ENCODE measurements around the gene CLN5.

Gene CLN5

DNA sequence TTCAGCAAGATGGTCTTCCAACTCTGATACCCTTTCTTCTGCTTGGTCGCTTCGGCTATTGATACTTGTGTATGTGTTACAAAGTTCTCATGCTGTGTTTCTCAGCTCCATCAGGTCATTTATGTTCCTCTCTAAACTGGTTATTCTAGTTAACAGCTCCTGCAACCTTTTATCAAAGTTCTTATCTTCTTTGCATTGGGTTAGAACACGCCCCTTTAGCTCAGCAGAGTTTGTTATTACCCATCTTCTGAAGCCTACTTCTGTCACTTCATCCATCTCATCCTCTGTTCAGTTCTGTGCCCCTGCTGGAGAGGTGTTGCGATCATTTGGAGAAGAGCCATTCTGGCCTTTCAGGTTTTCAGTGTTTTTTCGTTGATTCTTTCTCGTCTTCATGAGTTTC, 24.9 kb upstream of the CLN5 start:
- no peaks in the 10 kb centered on the region for H3F3A ChIP-seq (ENCODE audit: insufficient read depth)
- no peaks in the 10 kb centered on the region for H3K9me3 ChIP-seq (ENCODE audit: insufficient read depth, low read length)
- no peak overlapping the region for H3K4me2 ChIP-seq (ENCODE audit: low read depth, low read length, poor library complexity, severe bottlenecking)
- H3K4me3 ChIP-seq (ENCODE audit: insufficient read depth, low read length, poor library complexity, severe bottlenecking), result no peak overlapping the region
- H3K27ac ChIP-seq (ENCODE audit: low read depth, low read length), result no peak overlapping the region
- no peaks in the 10 kb centered on the region for H3K36me3 ChIP-seq (ENCODE audit: low read length)
- no peaks in the 10 kb centered on the region for H3K79me2 ChIP-seq (ENCODE audit: insufficient read depth, low read length)
- H3K9me2 ChIP-seq (replicated peaks; ENCODE audit: insufficient read depth, low read length), result no peaks in the 10 kb centered on the region
- no peaks in the 10 kb centered on the region for H3K27me3 ChIP-seq (ENCODE audit: low read length)
- TF ChIP-seq EZH2phosphoT487 (conservative IDR thresholded peaks at IDR 0.05; ENCODE audit: low read length), result no peak
- TF ChIP-seq, protein P1, sequence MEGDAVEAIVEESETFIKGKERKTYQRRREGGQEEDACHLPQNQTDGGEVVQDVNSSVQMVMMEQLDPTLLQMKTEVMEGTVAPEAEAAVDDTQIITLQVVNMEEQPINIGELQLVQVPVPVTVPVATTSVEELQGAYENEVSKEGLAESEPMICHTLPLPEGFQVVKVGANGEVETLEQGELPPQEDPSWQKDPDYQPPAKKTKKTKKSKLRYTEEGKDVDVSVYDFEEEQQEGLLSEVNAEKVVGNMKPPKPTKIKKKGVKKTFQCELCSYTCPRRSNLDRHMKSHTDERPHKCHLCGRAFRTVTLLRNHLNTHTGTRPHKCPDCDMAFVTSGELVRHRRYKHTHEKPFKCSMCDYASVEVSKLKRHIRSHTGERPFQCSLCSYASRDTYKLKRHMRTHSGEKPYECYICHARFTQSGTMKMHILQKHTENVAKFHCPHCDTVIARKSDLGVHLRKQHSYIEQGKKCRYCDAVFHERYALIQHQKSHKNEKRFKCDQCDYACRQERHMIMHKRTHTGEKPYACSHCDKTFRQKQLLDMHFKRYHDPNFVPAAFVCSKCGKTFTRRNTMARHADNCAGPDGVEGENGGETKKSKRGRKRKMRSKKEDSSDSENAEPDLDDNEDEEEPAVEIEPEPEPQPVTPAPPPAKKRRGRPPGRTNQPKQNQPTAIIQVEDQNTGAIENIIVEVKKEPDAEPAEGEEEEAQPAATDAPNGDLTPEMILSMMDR (IDR thresholded peaks at IDR 0.05; ENCODE audit: insufficient read depth, low read length, poor library complexity, severe bottlenecking), result no peak
- H3K9ac ChIP-seq (ENCODE audit: low read length), result no peak overlapping the region
- H2AFZ ChIP-seq (ENCODE audit: low read depth, low read length, severe bottlenecking), result no peak overlapping the region
- no peaks in the 10 kb centered on the region for H4K20me1 ChIP-seq (ENCODE audit: low read depth, low read length)

DNA sequence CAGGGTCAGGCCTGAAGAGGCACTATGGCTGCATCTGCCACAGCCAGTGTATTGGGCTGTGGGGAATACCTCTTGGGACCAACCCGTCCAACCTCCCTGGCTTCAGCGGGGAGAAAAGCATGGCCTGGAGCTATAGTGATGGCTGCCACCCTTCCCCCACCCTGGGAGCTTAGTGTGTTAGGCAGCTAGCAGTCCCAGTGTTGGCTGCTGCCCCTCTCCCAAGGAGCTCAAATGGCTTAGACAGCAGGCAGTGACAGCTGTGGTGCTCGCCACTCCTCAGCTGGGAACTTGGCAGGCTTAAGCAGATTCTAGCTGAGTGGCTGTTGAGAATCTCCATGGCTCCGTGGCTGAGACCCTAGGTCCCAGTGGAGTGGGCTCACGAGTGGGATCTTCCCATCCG, 23.8 kb upstream of the CLN5 start:
- Histone ChIP-seq H3F3A (ENCODE audit: insufficient read depth) (no peaks in the 10 kb centered on the region), H3K9me3 (ENCODE audit: insufficient read depth, low read length) (no peaks in the 10 kb centered on the region), H3K9me2 (replicated peaks; ENCODE audit: insufficient read depth, low read length) (no peaks in the 10 kb centered on the region), H4K20me1 (ENCODE audit: low read depth, low read length) (no peaks in the 10 kb centered on the region), H3K4me2 (ENCODE audit: low read depth, low read length, poor library complexity, severe bottlenecking) (no peak overlapping the region), H3K4me3 (ENCODE audit: insufficient read depth, low read length, poor library complexity, severe bottlenecking) (no peak overlapping the region), H3K9ac (ENCODE audit: low read length) (no peak overlapping the region), H3K79me2 (ENCODE audit: insufficient read depth, low read length) (no peaks in the 10 kb centered on the region), H3K27ac (ENCODE audit: low read depth, low read length) (no peak overlapping the region), H2AFZ (ENCODE audit: low read depth, low read length, severe bottlenecking) (no peak overlapping the region), H3K36me3 (ENCODE audit: low read length) (no peaks in the 10 kb centered on the region), H3K27me3 (ENCODE audit: low read length) (no peaks in the 10 kb centered on the region)
- TF ChIP-seq, protein P1 (IDR thresholded peaks at IDR 0.05; ENCODE audit: insufficient read depth, low read length, poor library complexity, severe bottlenecking), result no peak
- no peak for TF ChIP-seq EZH2phosphoT487 (conservative IDR thresholded peaks at IDR 0.05; ENCODE audit: low read length)

DNA sequence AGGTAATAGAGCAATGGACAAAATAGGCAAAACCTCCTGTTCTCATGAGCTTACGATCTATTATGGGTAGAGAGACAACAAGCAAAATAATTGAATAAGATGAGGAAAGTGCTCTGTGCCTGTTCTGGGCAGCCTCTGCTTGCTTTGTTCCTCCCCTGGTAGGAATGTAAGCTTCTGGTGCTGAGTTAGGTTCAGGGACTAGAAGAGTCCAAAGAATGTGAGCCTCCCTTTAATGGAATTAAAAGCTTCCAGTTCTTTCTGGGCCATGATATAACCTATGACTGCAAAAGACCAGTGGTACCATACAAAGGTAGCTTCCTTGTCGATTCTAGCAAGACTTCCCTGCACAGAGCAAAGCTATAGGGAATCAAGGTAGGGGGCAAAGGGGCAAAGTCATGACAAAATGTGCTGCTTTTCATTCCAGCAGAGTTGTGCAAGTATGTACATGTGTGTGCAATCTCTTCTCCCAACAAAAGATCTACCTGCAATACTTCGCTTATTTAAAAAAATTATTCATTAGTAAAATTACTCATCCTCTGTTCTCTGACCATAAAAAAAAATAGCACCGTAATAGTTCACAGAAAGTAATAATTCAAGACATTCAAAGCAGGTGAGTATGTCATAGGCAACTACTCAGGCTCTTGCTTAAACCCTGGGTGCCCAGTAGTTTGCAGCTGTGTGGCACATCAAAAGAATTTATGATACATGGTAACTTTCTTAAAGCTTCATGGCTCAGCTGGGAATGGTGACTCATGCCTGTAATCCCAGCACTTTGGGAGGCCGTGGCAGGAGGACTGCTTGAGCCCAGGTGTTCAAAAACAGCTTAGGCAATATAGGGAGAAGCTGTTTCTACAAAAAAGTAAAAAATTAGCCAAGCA, 22.2 kb upstream of the CLN5 start:
- Histone ChIP-seq H3K27ac (ENCODE audit: low read depth, low read length) (no peak overlapping the region), H3K27me3 (ENCODE audit: low read length) (no peaks in the 10 kb centered on the region), H3K9me2 (replicated peaks; ENCODE audit: insufficient read depth, low read length) (no peaks in the 10 kb centered on the region), H4K20me1 (ENCODE audit: low read depth, low read length) (no peaks in the 10 kb centered on the region), H3K36me3 (ENCODE audit: low read length) (no peaks in the 10 kb centered on the region), H3K79me2 (ENCODE audit: insufficient read depth, low read length) (no peaks in the 10 kb centered on the region), H2AFZ (ENCODE audit: low read depth, low read length, severe bottlenecking) (no peak overlapping the region), H3F3A (ENCODE audit: insufficient read depth) (no peaks in the 10 kb centered on the region), H3K9me3 (ENCODE audit: insufficient read depth, low read length) (no peaks in the 10 kb centered on the region), H3K4me3 (ENCODE audit: insufficient read depth, low read length, poor library complexity, severe bottlenecking) (no peak overlapping the region), H3K9ac (ENCODE audit: low read length) (no peak overlapping the region), H3K4me2 (ENCODE audit: low read depth, low read length, poor library complexity, severe bottlenecking) (no peak overlapping the region)
- TF ChIP-seq, protein P1 (IDR thresholded peaks at IDR 0.05; ENCODE audit: insufficient read depth, low read length, poor library complexity, severe bottlenecking), result no peak
- no peak for TF ChIP-seq EZH2phosphoT487 (conservative IDR thresholded peaks at IDR 0.05; ENCODE audit: low read length)

Data from SU-DHL-6 (cell line).